ENCODE results near the gene CEP70.

CEP70 gene

DNA sequence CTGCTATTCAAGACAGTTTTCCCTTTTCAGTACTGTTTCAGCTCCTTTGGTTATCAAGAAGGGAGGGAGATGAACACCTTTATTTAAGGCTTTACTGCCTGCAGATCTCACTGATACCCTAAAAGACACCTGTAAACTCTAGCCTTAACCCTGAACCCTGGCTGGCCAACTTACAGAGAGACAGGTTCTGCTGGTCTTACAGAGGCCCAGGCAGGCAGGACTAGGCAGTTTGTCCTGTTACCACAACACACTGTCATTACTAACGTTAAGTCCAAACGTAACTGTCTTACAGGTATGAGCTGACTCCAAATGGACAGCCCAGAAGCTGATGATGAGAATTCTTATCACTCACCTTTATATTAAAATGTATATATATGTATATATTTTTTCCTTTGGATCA is 117.5 kb downstream of the CEP70 start:
- DNase-seq (ENCODE audit: extremely low spot score): no peak
- ChIA-PET POLR2A (no interaction called here), CTCF (no interaction called here)
- TF ChIP-seq FOXM1 (IDR thresholded peaks at IDR 0.05; ENCODE audit: borderline replicate concordance): no peak
- TF ChIP-seq ARNT (IDR thresholded peaks at IDR 0.05): no peak
- no peak for TF ChIP-seq CTBP1 (IDR thresholded peaks at IDR 0.05; ENCODE audit: borderline replicate concordance)
- TF ChIP-seq SUZ12 (IDR thresholded peaks at IDR 0.05): no peak
- no peak for TF ChIP-seq SP1 (IDR thresholded peaks at IDR 0.05)
- TF ChIP-seq ELF4 (IDR thresholded peaks at IDR 0.05): no peak
- TF ChIP-seq NFRKB (IDR thresholded peaks at IDR 0.05): no peak
- no peak for TF ChIP-seq FOXK2 (IDR thresholded peaks at IDR 0.05)
- TF ChIP-seq, protein P1, sequence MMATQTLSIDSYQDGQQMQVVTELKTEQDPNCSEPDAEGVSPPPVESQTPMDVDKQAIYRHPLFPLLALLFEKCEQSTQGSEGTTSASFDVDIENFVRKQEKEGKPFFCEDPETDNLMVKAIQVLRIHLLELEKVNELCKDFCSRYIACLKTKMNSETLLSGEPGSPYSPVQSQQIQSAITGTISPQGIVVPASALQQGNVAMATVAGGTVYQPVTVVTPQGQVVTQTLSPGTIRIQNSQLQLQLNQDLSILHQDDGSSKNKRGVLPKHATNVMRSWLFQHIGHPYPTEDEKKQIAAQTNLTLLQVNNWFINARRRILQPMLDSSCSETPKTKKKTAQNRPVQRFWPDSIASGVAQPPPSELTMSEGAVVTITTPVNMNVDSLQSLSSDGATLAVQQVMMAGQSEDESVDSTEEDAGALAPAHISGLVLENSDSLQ (IDR thresholded peaks at IDR 0.05): no peak
- TF ChIP-seq HDGF (IDR thresholded peaks at IDR 0.05; ENCODE audit: borderline replicate concordance): no peak
- no peak for TF ChIP-seq LEF1 (IDR thresholded peaks at IDR 0.05; ENCODE audit: borderline replicate concordance)
- no peak for TF ChIP-seq BHLHE40 (IDR thresholded peaks at IDR 0.05; ENCODE audit: borderline replicate concordance)
- no peak for TF ChIP-seq L3MBTL2 (conservative IDR thresholded peaks at IDR 0.05)

DNA sequence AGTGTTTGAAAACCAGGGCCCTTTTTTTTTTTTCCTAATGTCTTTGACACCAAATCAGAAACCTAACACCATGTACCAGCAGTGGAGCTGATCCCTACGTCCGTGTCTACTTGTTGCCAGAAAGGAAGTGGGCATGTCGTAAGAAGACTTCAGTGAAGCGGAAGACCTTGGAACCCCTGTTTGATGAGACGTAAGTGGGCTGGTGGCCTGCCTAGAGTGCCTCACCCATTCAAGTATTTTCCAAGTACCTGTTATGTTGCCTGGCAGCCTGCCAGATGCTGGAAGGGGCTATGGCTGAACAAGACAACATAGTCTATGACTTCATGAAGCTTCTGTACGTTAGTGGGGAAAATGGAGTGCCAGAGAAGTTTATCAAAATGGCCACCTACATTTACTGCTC is 119.9 kb downstream of the CEP70 start:
- DNase-seq (ENCODE audit: extremely low spot score): no peak
- CTCF ChIA-PET: interaction anchor here (0.5 kb wide), 1 partner anchor 165 kb away, joined by 3 read pairs; no protein-coding TSS in a partner anchor
- POLR2A ChIA-PET: interaction anchor here (1.0 kb wide), 1 partner anchor 441 kb away, joined by 3 read pairs; no protein-coding TSS in a partner anchor
- TF ChIP-seq TARDBP (IDR thresholded peaks at IDR 0.05): no peak
- TF ChIP-seq LEF1 (IDR thresholded peaks at IDR 0.05; ENCODE audit: borderline replicate concordance): no peak
- no peak for TF ChIP-seq FOXA1 (IDR thresholded peaks at IDR 0.05)
- TF ChIP-seq ZNF384 (IDR thresholded peaks at IDR 0.05): no peak
- TF ChIP-seq HDGF (IDR thresholded peaks at IDR 0.05; ENCODE audit: borderline replicate concordance): no peak
- TF ChIP-seq L3MBTL2 (conservative IDR thresholded peaks at IDR 0.05): no peak

DNA sequence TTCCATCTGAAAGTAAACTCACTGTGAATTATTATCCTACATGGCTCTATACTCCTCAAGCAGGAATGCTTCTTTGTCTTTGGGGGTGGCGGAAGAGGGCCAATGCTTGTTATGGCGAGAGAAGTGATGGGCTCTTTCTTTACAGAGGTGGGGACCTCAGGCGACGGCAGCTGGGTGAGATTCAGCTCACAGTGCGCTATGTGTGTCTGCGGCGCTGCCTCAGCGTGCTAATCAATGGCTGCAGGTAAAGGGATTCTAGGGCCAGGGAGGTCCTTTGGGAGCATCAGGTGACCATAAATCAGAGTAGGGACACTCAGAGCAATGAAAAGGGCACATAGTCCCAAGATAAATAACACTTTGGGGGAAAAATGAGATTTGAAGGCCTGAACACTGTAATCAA is 120.7 kb downstream of the CEP70 start:
- ChIA-PET POLR2A (no interaction called here), CTCF (no interaction called here)
- TF ChIP-seq NFRKB (IDR thresholded peaks at IDR 0.05): no peak
- no peak for TF ChIP-seq ARNT (IDR thresholded peaks at IDR 0.05)
- TF ChIP-seq FOXK2 (IDR thresholded peaks at IDR 0.05): no peak
- TF ChIP-seq HDGF (IDR thresholded peaks at IDR 0.05; ENCODE audit: borderline replicate concordance): no peak
- TF ChIP-seq CTBP1 (IDR thresholded peaks at IDR 0.05; ENCODE audit: borderline replicate concordance): no peak
- no peak for TF ChIP-seq FOXM1 (IDR thresholded peaks at IDR 0.05; ENCODE audit: borderline replicate concordance)
- no peak for TF ChIP-seq L3MBTL2 (conservative IDR thresholded peaks at IDR 0.05)
- no peak for TF ChIP-seq SP1 (IDR thresholded peaks at IDR 0.05)
- no peak for TF ChIP-seq ELF4 (IDR thresholded peaks at IDR 0.05)
- no peak for TF ChIP-seq TARDBP (IDR thresholded peaks at IDR 0.05)
- no peak for DNase-seq (ENCODE audit: extremely low spot score)

DNA sequence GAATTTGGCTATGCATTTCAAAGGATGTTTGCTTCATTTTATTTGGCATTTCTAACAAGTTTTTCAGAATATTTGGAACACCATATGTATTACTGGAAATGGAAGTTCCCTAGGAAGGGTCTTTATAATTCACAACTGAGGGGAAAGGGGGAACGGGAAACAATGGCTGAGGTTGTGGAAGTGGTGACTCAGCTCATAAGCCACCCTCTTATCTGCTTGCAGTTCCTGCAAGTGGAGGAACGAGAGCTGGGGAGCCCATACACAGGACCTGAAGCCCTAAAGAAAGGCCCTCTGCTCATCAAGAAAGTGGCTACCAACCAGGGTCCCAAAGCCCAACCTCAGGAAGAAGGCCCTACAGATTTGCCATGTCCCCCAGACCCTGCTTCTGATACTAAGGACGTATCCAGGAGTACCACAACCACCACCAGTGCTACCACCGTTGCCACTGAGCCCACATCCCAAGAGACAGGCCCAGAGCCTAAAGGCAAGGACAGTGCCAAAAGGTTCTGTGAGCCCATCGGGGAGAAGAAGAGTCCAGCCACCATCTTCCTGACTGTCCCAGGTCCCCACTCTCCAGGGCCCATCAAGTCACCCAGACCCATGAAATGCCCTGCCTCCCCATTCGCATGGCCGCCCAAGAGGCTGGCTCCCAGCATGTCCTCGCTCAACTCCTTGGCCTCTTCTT is 121.8 kb downstream of the CEP70 start:
- TF ChIP-seq CTBP1 (IDR thresholded peaks at IDR 0.05; ENCODE audit: borderline replicate concordance) (no peak), BHLHE40 (IDR thresholded peaks at IDR 0.05; ENCODE audit: borderline replicate concordance) (no peak), ELF4 (IDR thresholded peaks at IDR 0.05) (no peak), SUZ12 (IDR thresholded peaks at IDR 0.05) (no peak), SP1 (IDR thresholded peaks at IDR 0.05) (no peak), ZNF384 (IDR thresholded peaks at IDR 0.05) (no peak), FOXA1 (IDR thresholded peaks at IDR 0.05) (no peak), HDGF (IDR thresholded peaks at IDR 0.05; ENCODE audit: borderline replicate concordance) (no peak), L3MBTL2 (conservative IDR thresholded peaks at IDR 0.05) (no peak), FOXM1 (IDR thresholded peaks at IDR 0.05; ENCODE audit: borderline replicate concordance) (no peak), TARDBP (IDR thresholded peaks at IDR 0.05) (no peak)
- TF ChIP-seq, protein P1 (IDR thresholded peaks at IDR 0.05): no peak
- ChIA-PET CTCF (no interaction called here), POLR2A (no interaction called here)
- no peak for DNase-seq (ENCODE audit: extremely low spot score)

DNA sequence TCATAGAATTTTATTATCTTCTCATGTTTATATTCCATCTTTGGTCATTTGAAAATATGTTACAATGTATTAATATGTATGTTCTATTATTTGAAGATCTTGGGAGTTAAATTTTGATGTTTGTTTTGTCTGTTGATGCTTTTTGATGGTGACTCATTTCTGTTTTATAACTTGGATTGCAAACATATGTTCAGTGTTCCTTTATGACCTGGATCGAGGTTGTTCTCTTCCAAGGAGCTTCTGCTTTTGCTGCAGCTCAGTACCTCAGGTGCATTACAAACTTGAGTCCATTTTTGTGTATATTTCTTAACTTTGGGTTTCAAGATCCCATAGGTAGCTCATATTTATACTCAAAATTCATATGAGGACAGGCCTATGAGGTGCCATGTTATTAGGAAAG is 122.6 kb downstream of the CEP70 start:
- DNase-seq (ENCODE audit: extremely low spot score): no peak
- TF ChIP-seq ZNF384 (IDR thresholded peaks at IDR 0.05) (no peak), LEF1 (IDR thresholded peaks at IDR 0.05; ENCODE audit: borderline replicate concordance) (no peak), CTBP1 (IDR thresholded peaks at IDR 0.05; ENCODE audit: borderline replicate concordance) (no peak), L3MBTL2 (conservative IDR thresholded peaks at IDR 0.05) (no peak), SUZ12 (IDR thresholded peaks at IDR 0.05) (no peak), SP1 (IDR thresholded peaks at IDR 0.05) (no peak), BHLHE40 (IDR thresholded peaks at IDR 0.05; ENCODE audit: borderline replicate concordance) (no peak), ELF4 (IDR thresholded peaks at IDR 0.05) (no peak)
- ChIA-PET POLR2A (no interaction called here), CTCF (interaction anchor here (0.6 kb wide), 1 partner anchor 33 kb away, joined by 3 read pairs; no protein-coding TSS in a partner anchor)

DNA sequence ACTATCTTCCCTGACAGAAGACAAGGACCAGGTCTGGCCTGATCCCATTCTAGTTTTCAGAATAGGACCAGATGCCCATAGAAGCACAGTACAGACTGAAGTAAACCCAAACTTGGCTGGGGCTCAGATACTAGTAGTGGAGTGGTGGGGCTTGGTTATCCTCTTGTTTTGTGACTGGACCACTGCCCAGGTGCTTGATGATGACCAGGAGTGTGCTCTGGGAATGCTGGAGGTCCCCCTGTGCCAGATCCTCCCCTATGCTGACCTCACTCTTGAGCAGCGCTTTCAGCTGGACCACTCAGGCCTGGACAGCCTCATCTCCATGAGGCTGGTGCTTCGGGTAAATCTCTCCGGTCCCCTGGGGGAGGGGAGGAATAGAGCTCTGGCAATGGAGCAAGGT is 123.4 kb downstream of the CEP70 start:
- DNase-seq (ENCODE audit: extremely low spot score): no peak
- TF ChIP-seq, protein P1 (IDR thresholded peaks at IDR 0.05): no peak
- TF ChIP-seq SP1 (IDR thresholded peaks at IDR 0.05): no peak
- TF ChIP-seq FOXA1 (IDR thresholded peaks at IDR 0.05): no peak
- no peak for TF ChIP-seq SUZ12 (IDR thresholded peaks at IDR 0.05)
- TF ChIP-seq TARDBP (IDR thresholded peaks at IDR 0.05): no peak
- TF ChIP-seq ELF4 (IDR thresholded peaks at IDR 0.05): no peak
- no peak for TF ChIP-seq ARNT (IDR thresholded peaks at IDR 0.05)
- no peak for TF ChIP-seq L3MBTL2 (conservative IDR thresholded peaks at IDR 0.05)
- ChIA-PET CTCF (no interaction called here), POLR2A (no interaction called here)
